Lower lobe of right lung (tissue), 2 donors: Measurements from ENCODE around the gene BOLA3. TPM values are rescaled to one million over a fixed set of nuclear protein-coding genes. Genes with fewer than 3 reads are reported as not detected.
"Not testable (repeated sequence)": the region's sequence is repeated elsewhere in the genome, so short reads cannot be mapped to it uniquely, and the experiment has no call there.

Source experiments
- ATAC-seq, 2 donors: fragments of 200-7000 bp; cut with Tn5 transposase; one replicate each; pipeline ENCODE4 v1.9.1; 2020 to 2022; ENCODE audit warnings: mild to moderate bottlenecking in 2 of 2, moderate library complexity in 2 of 2
- DNase-seq: peaks from one replicate; pipeline ENCODE4 v3.0.0-alpha.2; 2020
- H3K27ac ChIP-seq: fragments of 200-600 bp; one replicate; pipeline ENCODE4 v1.8.0; 2022
- H3K27me3 ChIP-seq: fragments of 200-600 bp; one replicate; pipeline ENCODE4 v1.8.0; 2022; ENCODE audit warnings: low read depth
- H3K36me3 ChIP-seq: fragments of 200-600 bp; one replicate; pipeline ENCODE4 v1.8.0; 2022; ENCODE audit warnings: mild to moderate bottlenecking
- H3K4me1 ChIP-seq: fragments of 200-600 bp; one replicate; pipeline ENCODE4 v1.8.0; 2022
- H3K4me3 ChIP-seq: fragments of 200-600 bp; one replicate; pipeline ENCODE4 v1.8.0; 2022; ENCODE audit warnings: mild to moderate bottlenecking
- H3K9me3 ChIP-seq: fragments of 200-600 bp; one replicate; pipeline ENCODE4 v1.8.0; 2022
- CTCF ChIP-seq: fragments of 200-600 bp; IDR thresholded peaks from one replicate; pipeline ENCODE4 v1.8.0; 2022; ENCODE audit warnings: antibody characterized with exemption, mild to moderate bottlenecking
- intact Hi-C: fragments of 100-400 bp; cut with DNase I; formaldehyde crosslinking; loops from one replicate; pipeline ENCODE4 v1.11.0; 2022
- total RNA-seq: library from RNA; stranded (reverse); fragmentation: NEBNext Ultra II Directional; extraction: Animal tissue kit (Norgen Biotek cat#: 25700); gene quantifications from one replicate; pipeline ENCODE4 v1.2.1, GENCODE V29; 2021
- donor health status: DM: no; HTN: yes; CAD: no; lungs with severe emphysema.

BOLA3 gene
- total RNA-seq, 1 donor from 2014 or later: 19.6 TPM

GRCh38 chr2:74137651-74138599, 9.8 kb downstream of the BOLA3 start:
- no peaks in the 10 kb centered on the region for H3K27me3 ChIP-seq
- no peak for TF ChIP-seq CTCF
- peaks cover 31% of the 10 kb centered on the region for H3K36me3 ChIP-seq
- ATAC-seq: peak in 1 of 2 donors; percentile 8
- no peak for DNase-seq
- intact Hi-C loops: no loop called here
- H3K9me3 ChIP-seq: no peaks in the 10 kb centered on the region
- H3K4me1 ChIP-seq: no peaks in the 10 kb centered on the region
- no peak overlapping the region for H3K4me3 ChIP-seq
- H3K27ac ChIP-seq: no peak overlapping the region

GRCh38 chr2:74131901-74132300, 15.8 kb downstream of the BOLA3 start:
- H3K36me3 ChIP-seq: peaks cover 17% of the 10 kb centered on the region
- no peaks in the 10 kb centered on the region for H3K9me3 ChIP-seq
- no peak for DNase-seq
- H3K27ac ChIP-seq: no peak overlapping the region
- TF ChIP-seq CTCF: no peak
- intact Hi-C loops: no loop called here
- H3K4me1 ChIP-seq: no peaks in the 10 kb centered on the region
- ATAC-seq: no peak
- H3K27me3 ChIP-seq: peaks cover 4% of the 10 kb centered on the region
- no peak overlapping the region for H3K4me3 ChIP-seq

GRCh38 chr2:74130211-74130995, 17.3 kb downstream of the BOLA3 start:
- Histone ChIP-seq H3K27ac (no peak overlapping the region), H3K4me1 (no peaks in the 10 kb centered on the region), H3K9me3 (no peaks in the 10 kb centered on the region), H3K36me3 (peaks cover 15% of the 10 kb centered on the region), H3K4me3 (no peak overlapping the region), H3K27me3 (peaks cover 4% of the 10 kb centered on the region)
- no peak for TF ChIP-seq CTCF
- DNase-seq (no peak), ATAC-seq (peak in 1 of 2 donors; percentile 43)
- intact Hi-C loops: no loop called here

- no peak for TF ChIP-seq CTCF
- DNase-seq (no peak), ATAC-seq (no peak)
- intact Hi-C loops: no loop called here
- H3K9me3 ChIP-seq: no peaks in the 10 kb centered on the region
- no peak overlapping the region for H3K27ac ChIP-seq
- H3K27me3 ChIP-seq: peaks cover 4% of the 10 kb centered on the region
- no peaks in the 10 kb centered on the region for H3K36me3 ChIP-seq
- no peaks in the 10 kb centered on the region for H3K4me1 ChIP-seq
- no peak overlapping the region for H3K4me3 ChIP-seq
Observed at GRCh38 chr2:74128206-74128605, 19.5 kb downstream of the BOLA3 start.

GRCh38 chr2:74123955-74124354, 23.8 kb downstream of the BOLA3 start:
- H3K27ac ChIP-seq, H3K36me3 ChIP-seq, ATAC-seq, H3K9me3 ChIP-seq, DNase-seq, H3K4me3 ChIP-seq, intact Hi-C loops, H3K4me1 ChIP-seq, H3K27me3 ChIP-seq: not testable (repeated sequence)

- H3K4me1 ChIP-seq, H3K9me3 ChIP-seq, H3K27ac ChIP-seq, ATAC-seq, H3K36me3 ChIP-seq, intact Hi-C loops, H3K4me3 ChIP-seq, DNase-seq, H3K27me3 ChIP-seq: not testable (repeated sequence)
Observed at GRCh38 chr2:74121846-74122245, 25.9 kb downstream of the BOLA3 start.
